Testis (tissue), 2 donors: ENCODE results near the gene NOP9.

Source experiments
- CTCF ChIP-seq, 3 experiments: fragments of 450-650 bp in 2 of 3; fragments of 200-600 bp in 1 of 3; sonication (generic) in 1 of 3; IDR thresholded peaks; one replicate each; pipeline ENCODE4 v1.5.1; 2016 to 2019; ENCODE audit warnings: antibody characterized with exemption in 3 of 3, mild to moderate bottlenecking in 2 of 3, moderate library complexity in 1 of 3
- POLR2A ChIP-seq: fragments of 450-650 bp; IDR thresholded peaks from one replicate; pipeline ENCODE4 v1.6.1; 2017; ENCODE audit warnings: antibody characterized with exemption, mild to moderate bottlenecking, moderate library complexity

- TF ChIP-seq POLR2A (no peak), CTCF (IDR thresholded peaks at IDR 0.05) (no peak)
Measured at GRCh38 chr14:24329736-24330135, 30.1 kb downstream of the NOP9 start.
